DOHH2 (cell line): ENCODE results near the gene TCEA2.

Experiments
- H3F3A ChIP-seq: fragments of 200-600 bp; sonication (generic), shearing (Covaris generic); 2 replicates; pipeline ENCODE4 v1.6.0; 2016; ENCODE audit warnings: antibody characterized with exemption, mild to moderate bottlenecking; ENCODE audit not compliant: control insufficient read depth, insufficient read depth
- H3K27ac ChIP-seq: fragments of 200-600 bp; sonication (generic); 2 replicates; pipeline ENCODE4 v1.5.1; 2014; ENCODE audit warnings: low read depth, mild to moderate bottlenecking, low read length, moderate library complexity
- H3K27me3 ChIP-seq: fragments of 200-600 bp; sonication (generic); 2 replicates; pipeline ENCODE4 v1.6.1; 2014; ENCODE audit warnings: mild to moderate bottlenecking, low read length, mixed read lengths; ENCODE audit not compliant: control insufficient read depth
- H3K36me3 ChIP-seq: fragments of 200-600 bp; sonication (generic); 2 replicates; pipeline ENCODE4 v1.6.1; 2014; ENCODE audit warnings: mild to moderate bottlenecking, low read length, moderate library complexity, mixed read lengths; ENCODE audit not compliant: control insufficient read depth
- H3K4me1 ChIP-seq: fragments of 200-600 bp; sonication (generic); 2 replicates; pipeline ENCODE4 v1.6.1; 2014; ENCODE audit warnings: mild to moderate bottlenecking, low read length, mixed read lengths; ENCODE audit not compliant: control insufficient read depth
- H3K4me2 ChIP-seq: fragments of 200-600 bp; sonication (generic); 2 replicates; pipeline ENCODE4 v1.6.0; 2014; ENCODE audit warnings: mild to moderate bottlenecking, low read length, moderate library complexity
- H3K4me3 ChIP-seq: fragments of 200-600 bp; sonication (generic); 2 replicates; pipeline ENCODE4 v1.5.1; 2014; ENCODE audit warnings: mild to moderate bottlenecking, low read length, mixed read lengths
- H3K79me2 ChIP-seq: fragments of 200-600 bp; sonication (generic); 2 replicates; pipeline ENCODE4 v1.6.1; 2014; ENCODE audit warnings: mild to moderate bottlenecking, low read length, mixed read lengths; ENCODE audit not compliant: control insufficient read depth
- H3K9me2 ChIP-seq: fragments of 200-600 bp; sonication (generic); replicated peaks from 2 replicates; pipeline ENCODE4 v1.6.1; 2014; ENCODE audit warnings: mild to moderate bottlenecking, low read length, mixed read lengths; ENCODE audit not compliant: control insufficient read depth
- H3K9me3 ChIP-seq: fragments of 200-600 bp; sonication (generic); 2 replicates; pipeline ENCODE4 v1.6.1; 2014; ENCODE audit warnings: antibody characterized with exemption, low read length, mixed read lengths; ENCODE audit not compliant: control insufficient read depth, insufficient read depth
- H4K20me1 ChIP-seq: fragments of 200-600 bp; sonication (generic); 2 replicates; pipeline ENCODE4 v1.6.0; 2014; ENCODE audit warnings: low read depth, mild to moderate bottlenecking, antibody characterized with exemption, low read length, moderate library complexity; ENCODE audit not compliant: control insufficient read depth, insufficient read depth
- CTCF ChIP-seq: fragments of 200-600 bp; sonication (generic); IDR thresholded peaks from one replicate; pipeline ENCODE4 v1.5.1; 2014; ENCODE audit warnings: antibody characterized with exemption, mild to moderate bottlenecking, low read depth, low read length; ENCODE audit not compliant: poor library complexity, severe bottlenecking
- EZH2phosphoT487 ChIP-seq: fragments of 200-600 bp; sonication (generic); IDR thresholded peaks from 2 replicates; pipeline ENCODE4 v1.6.1; 2017; ENCODE audit warnings: borderline replicate concordance, mild to moderate bottlenecking, antibody characterized with exemption, low read length, moderate library complexity, mixed read lengths

The TCEA2 gene

GRCh38 chr20:64062596-64063388 lies at the start of gene TCEA2:
TCEA2 (plus strand) TSS chr20:64063198; CDS start chr20:64063313, 115 bp downstream.
- H3K9me2 ChIP-seq: no peaks in the 10 kb centered on the region
- peak within 1 kb of the TSS; percentile 76 for H3K4me2 ChIP-seq
- peaks cover 13% of the 10 kb centered on the region for H3K79me2 ChIP-seq
- no peaks in the 10 kb centered on the region for H4K20me1 ChIP-seq
- H3K27me3 ChIP-seq: no peaks in the 10 kb centered on the region; the same call in 1 of the 2 replicates
- peaks cover 2% of the 10 kb centered on the region; the same call in 1 of the 2 replicates for H3F3A ChIP-seq
- no peaks in the 10 kb centered on the region for H3K36me3 ChIP-seq
- peaks cover 56% of the 10 kb centered on the region for H3K4me1 ChIP-seq
- peak within 1 kb of the TSS; percentile 86 for H3K4me3 ChIP-seq
- TF ChIP-seq EZH2phosphoT487 (no peak), CTCF (no peak)
- no peak within 1 kb of the TSS for H3K27ac ChIP-seq
- no peaks in the 10 kb centered on the region for H3K9me3 ChIP-seq

- Histone ChIP-seq H3K27me3 (no peaks in the 10 kb centered on the region), H3K27ac (no peak overlapping the region), H3K4me1 (peaks cover 17% of the 10 kb centered on the region), H3K36me3 (peaks cover 71% of the 10 kb centered on the region), H3K4me2 (no peak overlapping the region), H3K9me2 (no peaks in the 10 kb centered on the region), H4K20me1 (no peaks in the 10 kb centered on the region), H3K79me2 (peaks cover 24% of the 10 kb centered on the region), H3K9me3 (no peaks in the 10 kb centered on the region), H3F3A (peaks cover 20% of the 10 kb centered on the region), H3K4me3 (no peak overlapping the region)
- TF ChIP-seq CTCF (no peak), EZH2phosphoT487 (no peak)
Observed at GRCh38 chr20:64015635-64016034, 47.4 kb upstream of the TCEA2 start.

GRCh38 chr20:64021124-64021975 lies 41.6 kb upstream of the TCEA2 start:
- Histone ChIP-seq H3K36me3 (peaks cover 83% of the 10 kb centered on the region), H3F3A (no peaks in the 10 kb centered on the region), H3K4me1 (no peaks in the 10 kb centered on the region), H3K4me3 (no peak overlapping the region), H4K20me1 (no peaks in the 10 kb centered on the region), H3K9me3 (no peaks in the 10 kb centered on the region), H3K79me2 (peaks cover 4% of the 10 kb centered on the region), H3K27me3 (no peaks in the 10 kb centered on the region), H3K27ac (no peak overlapping the region), H3K9me2 (no peaks in the 10 kb centered on the region), H3K4me2 (no peak overlapping the region)
- no peak for TF ChIP-seq EZH2phosphoT487
- no peak for TF ChIP-seq CTCF
